ENCODE measurements around the gene CYSLTR2.

- TF ChIP-seq CTCF (IDR thresholded peaks at IDR 0.05) (no peak), POLR2A (IDR thresholded peaks at IDR 0.05) (no peak)
Measured at GRCh38 chr13:48626726-48627451, 26.8 kb upstream of the CYSLTR2 start.
